Calu3 (cell line): ENCODE results near the gene APBA1. TPM values are rescaled to one million over a fixed set of nuclear protein-coding genes. Genes with fewer than 3 reads are reported as not detected.
A peak's percentile ranks its signal among the peaks of the same experiment; 100 is the strongest.

Experiments used
- BruUV-seq: library from RNA; stranded (reverse); fragments of 400-500 nt; replicated peaks from 2 replicates; lab custom pipeline; 2021; lab: Mats Ljungman, UMichigan
- CTCF ChIA-PET: fragments of 300-600 bp; sonication (Branson Sonifier 250); formaldehyde crosslinking; loops from one replicate; lab custom pipeline; 2022; ENCODE audit warnings: antibody characterized with exemption; lab: Charles Lee
- DNase-seq: peaks from one replicate; pipeline ENCODE4 v3.0.0; 2022
- H3K27ac Mint-ChIP-seq: one replicate; pipeline ENCODE4 v1.8.0; 2022; ENCODE audit warnings: mixed read lengths; ENCODE audit not compliant: unreplicated experiment
- H3K27me3 Mint-ChIP-seq: one replicate; pipeline ENCODE4 v1.8.0; 2022; ENCODE audit warnings: mixed read lengths; ENCODE audit not compliant: unreplicated experiment
- H3K36me3 Mint-ChIP-seq: one replicate; pipeline ENCODE4 v1.8.0; 2022; ENCODE audit warnings: mild to moderate bottlenecking, moderate library complexity, mixed read lengths; ENCODE audit not compliant: insufficient read depth, unreplicated experiment
- H3K4me1 Mint-ChIP-seq: one replicate; pipeline ENCODE4 v1.8.0; 2022; ENCODE audit warnings: mild to moderate bottlenecking, low read depth, mixed read lengths; ENCODE audit not compliant: unreplicated experiment
- H3K4me3 Mint-ChIP-seq: one replicate; pipeline ENCODE4 v1.8.0; 2022; ENCODE audit warnings: mild to moderate bottlenecking, low read depth, moderate library complexity, mixed read lengths; ENCODE audit not compliant: unreplicated experiment
- H3K9me3 Mint-ChIP-seq: one replicate; pipeline ENCODE4 v1.8.0; 2022; ENCODE audit warnings: low read depth, mixed read lengths; ENCODE audit not compliant: unreplicated experiment
- intact Hi-C: fragments of 100-400 bp; cut with micrococcal nuclease; formaldehyde crosslinking; loops from one replicate; pipeline ENCODE4 v1.10.0; 2022; ENCODE audit not compliant: unreplicated experiment
- total RNA-seq: library from RNA; stranded (reverse); gene quantifications from 2 replicates; pipeline ENCODE4 v1.2.3, GENCODE V29; 2022
- TF ChIP-seq, protein P1 (sequence below): fragments of 200-600 bp; IDR thresholded peaks from one replicate; pipeline ENCODE4 v1.8.0; 2022; ENCODE audit warnings: antibody characterized with exemption; ENCODE audit not compliant: unreplicated experiment

The APBA1 gene
- total RNA-seq, 1 experiment from 2014 or later: 4.4 TPM

DNA sequence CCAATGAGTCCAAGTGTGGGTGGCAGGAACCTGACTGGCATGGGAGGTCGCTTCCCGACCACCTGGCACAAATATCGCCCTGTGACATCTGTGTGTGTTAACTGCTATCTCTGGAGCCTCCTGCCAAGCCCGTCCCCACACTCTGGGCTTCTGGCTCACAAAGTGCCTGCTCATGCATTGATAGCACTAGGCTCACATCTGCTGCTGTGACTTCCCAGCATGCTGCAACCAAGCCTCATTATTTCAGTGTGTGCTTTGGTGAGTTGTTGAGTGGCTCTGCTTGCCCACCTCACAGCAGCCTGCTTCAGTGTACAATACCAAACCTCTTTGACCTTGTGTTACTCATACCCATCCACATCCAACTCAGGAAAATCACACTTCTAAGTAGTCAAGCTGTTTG is 139.8 kb downstream of the APBA1 start:
- no TSS peak for BruUV-seq
- Mint-ChIP-seq H3K4me1 (peaks cover 37% of the 10 kb centered on the region), H3K9me3 (no peaks in the 10 kb centered on the region), H3K36me3 (no peaks in the 10 kb centered on the region), H3K4me3 (no peak overlapping the region), H3K27ac (no peak overlapping the region), H3K27me3 (no peaks in the 10 kb centered on the region)
- TF ChIP-seq, protein P1, sequence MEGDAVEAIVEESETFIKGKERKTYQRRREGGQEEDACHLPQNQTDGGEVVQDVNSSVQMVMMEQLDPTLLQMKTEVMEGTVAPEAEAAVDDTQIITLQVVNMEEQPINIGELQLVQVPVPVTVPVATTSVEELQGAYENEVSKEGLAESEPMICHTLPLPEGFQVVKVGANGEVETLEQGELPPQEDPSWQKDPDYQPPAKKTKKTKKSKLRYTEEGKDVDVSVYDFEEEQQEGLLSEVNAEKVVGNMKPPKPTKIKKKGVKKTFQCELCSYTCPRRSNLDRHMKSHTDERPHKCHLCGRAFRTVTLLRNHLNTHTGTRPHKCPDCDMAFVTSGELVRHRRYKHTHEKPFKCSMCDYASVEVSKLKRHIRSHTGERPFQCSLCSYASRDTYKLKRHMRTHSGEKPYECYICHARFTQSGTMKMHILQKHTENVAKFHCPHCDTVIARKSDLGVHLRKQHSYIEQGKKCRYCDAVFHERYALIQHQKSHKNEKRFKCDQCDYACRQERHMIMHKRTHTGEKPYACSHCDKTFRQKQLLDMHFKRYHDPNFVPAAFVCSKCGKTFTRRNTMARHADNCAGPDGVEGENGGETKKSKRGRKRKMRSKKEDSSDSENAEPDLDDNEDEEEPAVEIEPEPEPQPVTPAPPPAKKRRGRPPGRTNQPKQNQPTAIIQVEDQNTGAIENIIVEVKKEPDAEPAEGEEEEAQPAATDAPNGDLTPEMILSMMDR: no peak
- intact Hi-C loops: no loop called here
- CTCF ChIA-PET: no interaction called here
- DNase-seq: no peak

DNA sequence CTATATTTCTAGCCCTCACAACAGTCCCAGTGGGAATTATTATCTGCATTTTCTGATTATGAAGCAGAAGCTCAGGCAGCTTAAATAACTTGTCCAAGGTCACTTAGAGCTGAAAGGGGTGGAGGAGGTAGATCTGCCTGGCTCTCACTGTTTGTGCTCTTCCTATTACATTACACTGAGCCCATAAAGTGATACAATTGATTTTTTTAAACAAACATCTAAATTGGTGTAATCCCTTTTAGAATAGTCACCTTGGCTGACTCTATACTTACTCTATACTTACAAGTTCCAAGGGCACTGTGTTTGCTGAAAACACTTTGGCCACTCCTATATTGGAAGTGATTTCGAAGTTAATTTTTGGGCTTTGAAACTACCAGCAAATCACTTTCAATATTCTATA is 144.7 kb downstream of the APBA1 start:
- Mint-ChIP-seq H3K27me3 (no peaks in the 10 kb centered on the region), H3K4me3 (no peak overlapping the region), H3K9me3 (peaks cover 6% of the 10 kb centered on the region), H3K36me3 (no peaks in the 10 kb centered on the region), H3K4me1 (peaks cover 36% of the 10 kb centered on the region), H3K27ac (no peak overlapping the region)
- intact Hi-C loops: no loop called here
- DNase-seq: no peak
- TF ChIP-seq, protein P1: no peak
- CTCF ChIA-PET: interaction anchor here (0.7 kb wide), 1 partner anchor 146 kb away, joined by 3 read pairs; no protein-coding TSS in a partner anchor
- no TSS peak for BruUV-seq

DNA sequence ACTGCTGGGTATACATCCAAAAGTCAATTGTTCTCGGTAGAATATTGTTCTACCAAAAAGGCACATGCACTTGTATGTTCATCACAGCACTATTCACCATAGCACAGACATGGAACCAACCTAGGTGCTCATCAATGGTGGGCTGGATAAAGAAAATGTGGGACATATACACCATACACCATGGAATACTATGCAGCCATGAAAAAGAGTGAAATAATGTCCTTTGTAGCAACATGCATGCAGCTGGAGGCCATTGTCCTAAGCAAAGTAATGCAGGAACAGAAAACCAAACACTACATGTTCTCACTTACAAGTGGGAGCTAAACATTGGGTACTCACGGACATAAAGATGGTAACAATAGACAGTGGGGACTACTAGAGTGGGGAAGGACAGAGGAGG is 145.5 kb downstream of the APBA1 start:
- DNase-seq: no peak
- Mint-ChIP-seq H3K4me3 (no peak overlapping the region), H3K27me3 (no peaks in the 10 kb centered on the region), H3K27ac (no peak overlapping the region), H3K36me3 (no peaks in the 10 kb centered on the region), H3K9me3 (peaks cover 6% of the 10 kb centered on the region), H3K4me1 (peaks cover 41% of the 10 kb centered on the region)
- BruUV-seq: no TSS peak
- TF ChIP-seq, protein P1: no peak
- CTCF ChIA-PET: no interaction called here
- intact Hi-C loops: no loop called here

DNA sequence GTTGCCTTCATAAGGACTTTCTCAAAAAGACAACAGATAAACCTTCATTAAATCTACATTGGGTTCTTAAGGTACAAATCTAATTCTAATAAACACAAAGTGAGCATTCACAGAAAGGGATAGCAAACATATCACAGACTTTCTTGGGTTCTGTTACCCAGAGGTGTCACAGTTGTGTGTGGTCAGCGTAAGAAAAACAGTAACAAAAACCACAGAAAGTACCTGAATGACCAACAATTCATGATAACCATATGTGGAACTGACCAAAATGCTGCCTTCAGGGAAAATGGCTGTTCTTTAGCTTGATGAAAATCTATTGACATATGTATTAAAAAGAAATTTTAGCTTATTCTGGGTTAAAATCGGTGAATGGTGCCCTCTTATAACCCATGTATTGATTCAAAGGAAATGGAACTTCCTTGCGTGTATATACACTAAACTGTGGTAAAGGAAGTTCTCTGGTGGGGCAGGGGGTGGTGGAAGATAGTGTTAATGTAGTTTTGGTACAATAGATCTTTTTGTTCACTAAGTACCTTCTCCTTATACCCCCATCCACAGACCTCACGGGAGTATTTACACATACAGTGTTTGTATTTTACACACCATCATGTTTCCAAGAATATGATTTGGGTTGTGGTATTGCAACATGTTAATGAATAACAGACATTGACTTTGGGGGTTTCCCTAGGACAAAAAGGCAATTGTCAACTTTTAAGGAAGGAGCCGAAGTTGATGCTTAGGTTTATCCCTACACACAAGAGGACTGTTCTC is 152.5 kb downstream of the APBA1 start:
- H3K36me3 Mint-ChIP-seq: peaks cover 6% of the 10 kb centered on the region
- DNase-seq: peak; percentile 57
- H3K4me1 Mint-ChIP-seq: peaks cover 58% of the 10 kb centered on the region
- H3K4me3 Mint-ChIP-seq: no peak overlapping the region
- CTCF ChIA-PET: interaction anchor here (0.6 to 1.5 kb wide), 5 partner anchors 9 to 61 kb away, joined by 3 to 4 read pairs (median 3); no protein-coding TSS in a partner anchor
- H3K27me3 Mint-ChIP-seq: no peaks in the 10 kb centered on the region
- no TSS peak for BruUV-seq
- peak overlapping the region; percentile 89 for H3K27ac Mint-ChIP-seq
- intact Hi-C loops: no loop called here
- peaks cover 3% of the 10 kb centered on the region for H3K9me3 Mint-ChIP-seq
- TF ChIP-seq, protein P1: no peak
